GM23338 (cell line): ENCODE measurements around the gene TGM2.

Experiments used
- CREB1 ChIP-seq: fragments of 250-450 bp; sonication (Bioruptor Pico); IDR thresholded peaks from 2 replicates; pipeline ENCODE4 v1.5.0; 2020; ENCODE audit warnings: low read depth, mild to moderate bottlenecking, moderate library complexity
- EZH2 ChIP-seq: fragments of 200-600 bp; sonication (generic); IDR thresholded peaks from one replicate; pipeline ENCODE4 v1.8.0; 2017; ENCODE audit warnings: antibody characterized with exemption, mild to moderate bottlenecking, low read depth; ENCODE audit not compliant: unreplicated experiment
- EZH2phosphoT487 ChIP-seq: fragments of 200-600 bp; sonication (generic); IDR thresholded peaks from one replicate; pipeline ENCODE4 v1.8.1; 2018; ENCODE audit warnings: antibody characterized with exemption; ENCODE audit not compliant: unreplicated experiment
- JUNB ChIP-seq: IDR thresholded peaks from one replicate; pipeline ENCODE4 v1.6.1; 2016; ENCODE audit warnings: antibody characterized with exemption; ENCODE audit not compliant: unreplicated experiment
- POLR2AphosphoS5 ChIP-seq: IDR thresholded peaks from 2 replicates; pipeline ENCODE4 v1.6.1; 2016; ENCODE audit warnings: antibody characterized with exemption, low read depth
- STAT1 ChIP-seq: IDR thresholded peaks from one replicate; pipeline ENCODE4 v1.6.1; 2016; ENCODE audit warnings: antibody characterized with exemption; ENCODE audit not compliant: unreplicated experiment
- ZNF331 ChIP-seq: fragments of 250-450 bp; sonication (Bioruptor Pico); IDR thresholded peaks from 2 replicates; pipeline ENCODE4 v1.5.0; 2020; ENCODE audit warnings: low read depth, mild to moderate bottlenecking, moderate library complexity
- TF ChIP-seq, protein P1 (sequence below), 2 experiments: fragments of 200-600 bp in 1 of 2; sonication (generic) in 1 of 2; conservative IDR thresholded peaks; 2 replicates each; pipeline versions ENCODE4 v1.5.1 to v1.6.1; 2016 to 2017; ENCODE audit warnings: antibody characterized with exemption in 2 of 2, low read depth in 2 of 2, mild to moderate bottlenecking in 2 of 2, moderate library complexity in 1 of 2
- TF ChIP-seq, protein P2 (sequence below): IDR thresholded peaks from one replicate; pipeline ENCODE4 v1.6.1; 2018; ENCODE audit warnings: antibody characterized with exemption; ENCODE audit not compliant: unreplicated experiment
- TF ChIP-seq, protein P3 (sequence below): IDR thresholded peaks from 2 replicates; pipeline ENCODE4 v1.6.1; 2016; ENCODE audit warnings: antibody characterized with exemption

DNA sequence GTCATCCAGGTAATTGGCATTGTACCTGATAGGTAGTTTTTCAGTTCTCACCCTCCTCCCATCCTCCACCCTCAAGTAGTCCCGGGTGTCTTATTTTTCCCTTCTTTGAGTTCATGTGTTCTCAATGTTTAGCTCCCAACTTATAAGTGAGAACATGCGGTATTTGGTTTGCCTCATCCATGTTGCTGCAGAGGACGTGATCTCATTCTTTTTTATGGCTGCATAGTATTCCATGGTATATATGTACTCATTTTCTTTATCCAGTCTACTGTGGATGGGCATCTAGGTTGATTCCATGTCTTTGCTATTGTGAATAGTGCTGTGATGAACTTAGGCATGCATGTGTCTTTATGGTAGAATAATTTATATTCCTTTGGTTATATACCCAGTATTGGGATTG lies 85.7 kb downstream of the TGM2 start:
- TF ChIP-seq, protein P1, sequence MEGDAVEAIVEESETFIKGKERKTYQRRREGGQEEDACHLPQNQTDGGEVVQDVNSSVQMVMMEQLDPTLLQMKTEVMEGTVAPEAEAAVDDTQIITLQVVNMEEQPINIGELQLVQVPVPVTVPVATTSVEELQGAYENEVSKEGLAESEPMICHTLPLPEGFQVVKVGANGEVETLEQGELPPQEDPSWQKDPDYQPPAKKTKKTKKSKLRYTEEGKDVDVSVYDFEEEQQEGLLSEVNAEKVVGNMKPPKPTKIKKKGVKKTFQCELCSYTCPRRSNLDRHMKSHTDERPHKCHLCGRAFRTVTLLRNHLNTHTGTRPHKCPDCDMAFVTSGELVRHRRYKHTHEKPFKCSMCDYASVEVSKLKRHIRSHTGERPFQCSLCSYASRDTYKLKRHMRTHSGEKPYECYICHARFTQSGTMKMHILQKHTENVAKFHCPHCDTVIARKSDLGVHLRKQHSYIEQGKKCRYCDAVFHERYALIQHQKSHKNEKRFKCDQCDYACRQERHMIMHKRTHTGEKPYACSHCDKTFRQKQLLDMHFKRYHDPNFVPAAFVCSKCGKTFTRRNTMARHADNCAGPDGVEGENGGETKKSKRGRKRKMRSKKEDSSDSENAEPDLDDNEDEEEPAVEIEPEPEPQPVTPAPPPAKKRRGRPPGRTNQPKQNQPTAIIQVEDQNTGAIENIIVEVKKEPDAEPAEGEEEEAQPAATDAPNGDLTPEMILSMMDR (conservative IDR thresholded peaks at IDR 0.05; ENCODE audit: low read depth in 2 of 2) = no peak
- TF ChIP-seq STAT1 (no peak), EZH2 (no peak), EZH2phosphoT487 (no peak), ZNF331 (CRISPR knock-in tag) (no peak), POLR2AphosphoS5 (no peak), JUNB (no peak), CREB1 (no peak)
- TF ChIP-seq, protein P2, sequence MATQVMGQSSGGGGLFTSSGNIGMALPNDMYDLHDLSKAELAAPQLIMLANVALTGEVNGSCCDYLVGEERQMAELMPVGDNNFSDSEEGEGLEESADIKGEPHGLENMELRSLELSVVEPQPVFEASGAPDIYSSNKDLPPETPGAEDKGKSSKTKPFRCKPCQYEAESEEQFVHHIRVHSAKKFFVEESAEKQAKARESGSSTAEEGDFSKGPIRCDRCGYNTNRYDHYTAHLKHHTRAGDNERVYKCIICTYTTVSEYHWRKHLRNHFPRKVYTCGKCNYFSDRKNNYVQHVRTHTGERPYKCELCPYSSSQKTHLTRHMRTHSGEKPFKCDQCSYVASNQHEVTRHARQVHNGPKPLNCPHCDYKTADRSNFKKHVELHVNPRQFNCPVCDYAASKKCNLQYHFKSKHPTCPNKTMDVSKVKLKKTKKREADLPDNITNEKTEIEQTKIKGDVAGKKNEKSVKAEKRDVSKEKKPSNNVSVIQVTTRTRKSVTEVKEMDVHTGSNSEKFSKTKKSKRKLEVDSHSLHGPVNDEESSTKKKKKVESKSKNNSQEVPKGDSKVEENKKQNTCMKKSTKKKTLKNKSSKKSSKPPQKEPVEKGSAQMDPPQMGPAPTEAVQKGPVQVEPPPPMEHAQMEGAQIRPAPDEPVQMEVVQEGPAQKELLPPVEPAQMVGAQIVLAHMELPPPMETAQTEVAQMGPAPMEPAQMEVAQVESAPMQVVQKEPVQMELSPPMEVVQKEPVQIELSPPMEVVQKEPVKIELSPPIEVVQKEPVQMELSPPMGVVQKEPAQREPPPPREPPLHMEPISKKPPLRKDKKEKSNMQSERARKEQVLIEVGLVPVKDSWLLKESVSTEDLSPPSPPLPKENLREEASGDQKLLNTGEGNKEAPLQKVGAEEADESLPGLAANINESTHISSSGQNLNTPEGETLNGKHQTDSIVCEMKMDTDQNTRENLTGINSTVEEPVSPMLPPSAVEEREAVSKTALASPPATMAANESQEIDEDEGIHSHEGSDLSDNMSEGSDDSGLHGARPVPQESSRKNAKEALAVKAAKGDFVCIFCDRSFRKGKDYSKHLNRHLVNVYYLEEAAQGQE = no peak
- TF ChIP-seq, protein P3, sequence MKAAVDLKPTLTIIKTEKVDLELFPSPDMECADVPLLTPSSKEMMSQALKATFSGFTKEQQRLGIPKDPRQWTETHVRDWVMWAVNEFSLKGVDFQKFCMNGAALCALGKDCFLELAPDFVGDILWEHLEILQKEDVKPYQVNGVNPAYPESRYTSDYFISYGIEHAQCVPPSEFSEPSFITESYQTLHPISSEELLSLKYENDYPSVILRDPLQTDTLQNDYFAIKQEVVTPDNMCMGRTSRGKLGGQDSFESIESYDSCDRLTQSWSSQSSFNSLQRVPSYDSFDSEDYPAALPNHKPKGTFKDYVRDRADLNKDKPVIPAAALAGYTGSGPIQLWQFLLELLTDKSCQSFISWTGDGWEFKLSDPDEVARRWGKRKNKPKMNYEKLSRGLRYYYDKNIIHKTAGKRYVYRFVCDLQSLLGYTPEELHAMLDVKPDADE = no peak
